Superior temporal gyrus (tissue), 1 donor: ENCODE results near the gene VAV2.

ENCODE experiments used
- DNase-seq: peaks from one replicate; pipeline ENCODE4 v3.0.0-alpha.2; 2016; ENCODE audit errors: extremely low spot score

Gene VAV2

GRCh38 chr9:133815781-133816180 is 176.3 kb downstream of the VAV2 start:
- DNase-seq, result no peak

GRCh38 chr9:133814586-133815208 is 177.4 kb downstream of the VAV2 start:
- no peak for DNase-seq

- DNase-seq, result peak; percentile 10
Measured at GRCh38 chr9:133813749-133814585, 178.2 kb downstream of the VAV2 start.

GRCh38 chr9:133812941-133813748 is 179.0 kb downstream of the VAV2 start:
- no peak for DNase-seq

- no peak for DNase-seq
Measured at GRCh38 chr9:133812077-133812868, 179.9 kb downstream of the VAV2 start.

GRCh38 chr9:133811471-133811870 is 180.7 kb downstream of the VAV2 start:
- peak; percentile 24 for DNase-seq

GRCh38 chr9:133810556-133811195 is 181.4 kb downstream of the VAV2 start:
- DNase-seq, result no peak

GRCh38 chr9:133809335-133809734 is 182.8 kb downstream of the VAV2 start:
- DNase-seq, result no peak

GRCh38 chr9:133807818-133808217 is 184.3 kb downstream of the VAV2 start:
- no peak for DNase-seq

GRCh38 chr9:133807037-133807436 is 185.1 kb downstream of the VAV2 start:
- no peak for DNase-seq

GRCh38 chr9:133806623-133807010 is 185.5 kb downstream of the VAV2 start:
- DNase-seq, result no peak

GRCh38 chr9:133805876-133806622 is 186.1 kb downstream of the VAV2 start:
- no peak for DNase-seq

- no peak for DNase-seq
Measured at GRCh38 chr9:133804199-133804598, 187.9 kb downstream of the VAV2 start.

- no peak for DNase-seq
Measured at GRCh38 chr9:133803745-133804144, 188.4 kb downstream of the VAV2 start.

GRCh38 chr9:133803028-133803585 is 189.0 kb downstream of the VAV2 start:
- DNase-seq, result no peak

- DNase-seq, result no peak
Measured at GRCh38 chr9:133801739-133802138, 190.4 kb downstream of the VAV2 start.

- DNase-seq, result no peak
Measured at GRCh38 chr9:133800266-133800665, 191.9 kb downstream of the VAV2 start.

GRCh38 chr9:133799716-133800115 is 192.4 kb downstream of the VAV2 start:
- no peak for DNase-seq

GRCh38 chr9:133799106-133799505 is 193.0 kb downstream of the VAV2 start:
- DNase-seq, result no peak

- no peak for DNase-seq
Measured at GRCh38 chr9:133798160-133798559, 194.0 kb downstream of the VAV2 start.
